ENCODE measurements around the gene SPOCK1. TPM values are rescaled to one million over a fixed set of nuclear protein-coding genes. Genes with fewer than 3 reads are reported as not detected.

The SPOCK1 gene
- total and polyA plus RNA-seq, 2 of the 4 experiments (the other 2 are of a cell fraction) = 5.0 to 20.3 TPM

DNA sequence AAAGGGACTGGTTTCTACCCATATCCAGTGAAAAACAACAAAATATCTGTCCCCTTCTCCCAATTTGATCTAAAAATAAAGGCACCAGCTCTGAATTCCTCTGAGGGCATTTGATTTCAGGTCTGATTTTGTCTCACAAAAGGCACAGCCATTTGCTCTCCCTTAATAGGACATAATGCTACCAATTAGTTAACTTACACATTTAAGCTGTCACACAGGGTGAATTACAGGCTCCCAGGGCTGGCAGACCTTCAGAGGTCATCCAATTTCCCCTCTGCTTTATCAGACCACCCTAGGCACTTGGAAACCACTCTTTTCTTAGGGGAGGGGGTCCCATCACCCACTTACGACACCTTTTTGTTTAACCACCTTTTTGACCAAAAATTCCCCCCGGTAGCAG lies 319.9 kb downstream of the SPOCK1 start:
- Histone ChIP-seq H3K9ac (ENCODE audit: low read depth, low read length) (no peak overlapping the region), H2BK5ac (ENCODE audit: low read depth, low read length, poor library complexity, severe bottlenecking) (no peak overlapping the region), H3K14ac (replicated peaks; ENCODE audit: low read depth, low read length) (no peak overlapping the region), H3K36me3 (ENCODE audit: control insufficient read depth, insufficient read depth, low read length) (no peaks in the 10 kb centered on the region), H2AK9ac (replicated peaks; ENCODE audit: low read depth, low read length, poor library complexity) (no peak overlapping the region), H2BK20ac (ENCODE audit: low read depth, low read length) (no peak overlapping the region), H2AFZ (replicated peaks; ENCODE audit: low read length, poor library complexity) (no peak overlapping the region), H3K56ac (ENCODE audit: extremely low read depth, insufficient read depth, low read length) (no peak overlapping the region), H3K9me1 (ENCODE audit: insufficient read depth, low read length) (no peaks in the 10 kb centered on the region), H4K20me1 (ENCODE audit: insufficient read depth, low read length) (no peaks in the 10 kb centered on the region), H2AK5ac (ENCODE audit: low read depth, low read length) (no peak overlapping the region), H3K4me3 (ENCODE audit: insufficient read depth, low read depth, low read length) (no peak overlapping the region), H3K79me1 (ENCODE audit: low read depth in 1 of 2, low read length in 2 of 2) (no peaks in the 10 kb centered on the region), H3K4me2 (ENCODE audit: low read depth, low read length) (no peak overlapping the region), H4K5ac (ENCODE audit: low read depth, low read length) (no peak overlapping the region), H4K91ac (ENCODE audit: insufficient read depth, low read depth, low read length) (no peak overlapping the region), H3K23ac (ENCODE audit: low read depth, low read length) (no peak overlapping the region), H3K18ac (ENCODE audit: low read depth, low read length) (no peak overlapping the region), H3K4me1 (ENCODE audit: control insufficient read depth, insufficient read depth, low read length) (no peaks in the 10 kb centered on the region), H3K27ac (ENCODE audit: insufficient read depth, low read length) (no peak overlapping the region), H3K4ac (ENCODE audit: low read depth, low read length) (no peak overlapping the region), H2BK120ac (ENCODE audit: low read depth, low read length) (no peak overlapping the region), H3K9me3 (ENCODE audit: control insufficient read depth, insufficient read depth, low read length) (no peaks in the 10 kb centered on the region), H4K8ac (ENCODE audit: low read depth in 2 of 2, low read length in 2 of 2) (no peak overlapping the region), H2BK15ac (ENCODE audit: low read depth, low read length) (no peak overlapping the region), H3K27me3 (ENCODE audit: control insufficient read depth, insufficient read depth, low read length) (no peaks in the 10 kb centered on the region; the same call in 1 of the 2 replicates)
- no peak for TF ChIP-seq MXI1 (IDR thresholded peaks at IDR 0.05; ENCODE audit: borderline replicate concordance, low read depth, low read length)
- TF ChIP-seq MAFK (IDR thresholded peaks at IDR 0.05; ENCODE audit: low read depth, low read length) = no peak
- TF ChIP-seq, protein P1, sequence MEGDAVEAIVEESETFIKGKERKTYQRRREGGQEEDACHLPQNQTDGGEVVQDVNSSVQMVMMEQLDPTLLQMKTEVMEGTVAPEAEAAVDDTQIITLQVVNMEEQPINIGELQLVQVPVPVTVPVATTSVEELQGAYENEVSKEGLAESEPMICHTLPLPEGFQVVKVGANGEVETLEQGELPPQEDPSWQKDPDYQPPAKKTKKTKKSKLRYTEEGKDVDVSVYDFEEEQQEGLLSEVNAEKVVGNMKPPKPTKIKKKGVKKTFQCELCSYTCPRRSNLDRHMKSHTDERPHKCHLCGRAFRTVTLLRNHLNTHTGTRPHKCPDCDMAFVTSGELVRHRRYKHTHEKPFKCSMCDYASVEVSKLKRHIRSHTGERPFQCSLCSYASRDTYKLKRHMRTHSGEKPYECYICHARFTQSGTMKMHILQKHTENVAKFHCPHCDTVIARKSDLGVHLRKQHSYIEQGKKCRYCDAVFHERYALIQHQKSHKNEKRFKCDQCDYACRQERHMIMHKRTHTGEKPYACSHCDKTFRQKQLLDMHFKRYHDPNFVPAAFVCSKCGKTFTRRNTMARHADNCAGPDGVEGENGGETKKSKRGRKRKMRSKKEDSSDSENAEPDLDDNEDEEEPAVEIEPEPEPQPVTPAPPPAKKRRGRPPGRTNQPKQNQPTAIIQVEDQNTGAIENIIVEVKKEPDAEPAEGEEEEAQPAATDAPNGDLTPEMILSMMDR (conservative IDR thresholded peaks at IDR 0.05; ENCODE audit: low read depth, low read length) = no peak
- TF ChIP-seq FOS (IDR thresholded peaks at IDR 0.05; ENCODE audit: low read depth, low read length) = no peak
- no peak for TF ChIP-seq CEBPB (IDR thresholded peaks at IDR 0.05; ENCODE audit: low read depth, low read length)
- no peak for TF ChIP-seq BHLHE40 (IDR thresholded peaks at IDR 0.05; ENCODE audit: low read depth, low read length)
- TF ChIP-seq NFE2L2 (IDR thresholded peaks at IDR 0.05; ENCODE audit: low read depth, low read length) = no peak
- TF ChIP-seq, protein P2, sequence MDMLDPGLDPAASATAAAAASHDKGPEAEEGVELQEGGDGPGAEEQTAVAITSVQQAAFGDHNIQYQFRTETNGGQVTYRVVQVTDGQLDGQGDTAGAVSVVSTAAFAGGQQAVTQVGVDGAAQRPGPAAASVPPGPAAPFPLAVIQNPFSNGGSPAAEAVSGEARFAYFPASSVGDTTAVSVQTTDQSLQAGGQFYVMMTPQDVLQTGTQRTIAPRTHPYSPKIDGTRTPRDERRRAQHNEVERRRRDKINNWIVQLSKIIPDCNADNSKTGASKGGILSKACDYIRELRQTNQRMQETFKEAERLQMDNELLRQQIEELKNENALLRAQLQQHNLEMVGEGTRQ (IDR thresholded peaks at IDR 0.05; ENCODE audit: low read depth, low read length) = no peak
- TF ChIP-seq SMC3 (IDR thresholded peaks at IDR 0.05; ENCODE audit: low read depth, low read length) = no peak
- no peak for TF ChIP-seq MAZ (IDR thresholded peaks at IDR 0.05; ENCODE audit: borderline replicate concordance, low read depth, low read length)
- TF ChIP-seq RFX5 (IDR thresholded peaks at IDR 0.05; ENCODE audit: low read depth, low read length) = no peak
- no TSS peak for BruUV-seq (replicated peaks)
- CTCF ChIA-PET = no interaction called here
- ATAC-seq (ENCODE audit: low read depth) = no peak
- in situ Hi-C loops (cut with MboI; ENCODE audit: low sequenced_read_pairs) = no loop called here
- intact Hi-C loops (cut with micrococcal nuclease) = no loop called here
- WGBS, 2 experiments (ENCODE audit: extremely low coverage in 2 of 2, insufficient read length in 1 of 2) = no CpG with 5 or more reads among the region's 2 CpGs
- dilution Hi-C loops (cut with HindIII; ENCODE audit: low sequenced_read_pairs, unreplicated experiment) = no loop called here
- POLR2A ChIA-PET (ENCODE audit: unreplicated experiment) = no interaction called here
- DNase-seq = no peak

All from IMR-90 (cell line).